GM12872 (cell line): ENCODE results near the gene EIF4ENIF1.
A peak's percentile ranks its signal among the peaks of the same experiment; 100 is the strongest.

ENCODE experiments used
- CTCF ChIP-seq: IDR thresholded peaks from 3 replicates; pipeline ENCODE4 v1.5.1; 2011; ENCODE audit warnings: low read depth, mild to moderate bottlenecking, low read length, moderate library complexity; ENCODE audit not compliant: insufficient read depth

Gene EIF4ENIF1

GRCh38 chr22:31461699-31462098 lies 27.9 kb downstream of the EIF4ENIF1 start:
- TF ChIP-seq CTCF: no peak

- peak; percentile 67 for TF ChIP-seq CTCF
Observed at GRCh38 chr22:31451709-31452571, 37.7 kb downstream of the EIF4ENIF1 start.

- TF ChIP-seq CTCF: no peak
Observed at GRCh38 chr22:31449506-31449905, 40.1 kb downstream of the EIF4ENIF1 start.

GRCh38 chr22:31448382-31448781 lies 41.3 kb downstream of the EIF4ENIF1 start:
- TF ChIP-seq CTCF: no peak

GRCh38 chr22:31447337-31447736 lies 42.3 kb downstream of the EIF4ENIF1 start:
- no peak for TF ChIP-seq CTCF

GRCh38 chr22:31446767-31447166 lies 42.9 kb downstream of the EIF4ENIF1 start:
- TF ChIP-seq CTCF: no peak

GRCh38 chr22:31446208-31446607 lies 43.4 kb downstream of the EIF4ENIF1 start:
- TF ChIP-seq CTCF: no peak
